ENCODE results near the gene PSRC1.
"Not testable (repeated sequence)": the region's sequence is repeated elsewhere in the genome, so short reads cannot be mapped to it uniquely, and the experiment has no call there.

Gene PSRC1

DNA sequence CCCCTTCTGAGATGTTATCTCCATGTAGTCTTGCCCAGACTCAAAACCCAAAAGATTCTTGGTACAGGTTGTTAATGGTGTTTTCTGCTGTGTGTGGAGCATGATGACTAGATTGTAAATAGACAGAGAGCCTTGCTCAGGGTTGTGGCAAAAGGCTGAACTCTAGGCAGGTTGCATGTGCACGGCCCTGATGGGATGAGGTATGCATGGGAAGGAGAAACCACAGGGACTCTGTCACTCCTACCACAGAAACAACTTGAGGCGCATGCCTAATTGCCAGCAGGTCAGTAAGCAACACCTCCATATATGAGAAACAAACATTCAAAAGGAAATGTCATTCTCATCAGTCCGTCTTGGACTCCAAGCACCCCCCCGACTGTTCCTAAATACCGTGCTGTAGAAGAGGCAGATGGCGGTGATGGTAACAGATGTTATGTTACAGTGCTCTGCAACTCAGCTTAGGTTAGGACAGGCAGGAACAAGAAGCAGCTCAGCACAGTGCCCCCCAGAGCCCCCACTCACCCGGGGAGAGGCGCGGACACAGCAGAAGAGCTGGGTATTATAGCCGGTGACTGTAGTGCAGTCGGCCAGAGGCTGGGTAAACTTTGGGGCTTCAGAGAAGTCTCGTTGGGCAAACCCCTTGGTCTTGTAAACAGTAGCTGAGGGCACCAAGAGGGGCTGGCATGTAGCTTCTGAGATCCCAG lies 12.9 kb upstream of the PSRC1 start:
- no peak for DNase-seq (ENCODE audit: low spot score)

DNA sequence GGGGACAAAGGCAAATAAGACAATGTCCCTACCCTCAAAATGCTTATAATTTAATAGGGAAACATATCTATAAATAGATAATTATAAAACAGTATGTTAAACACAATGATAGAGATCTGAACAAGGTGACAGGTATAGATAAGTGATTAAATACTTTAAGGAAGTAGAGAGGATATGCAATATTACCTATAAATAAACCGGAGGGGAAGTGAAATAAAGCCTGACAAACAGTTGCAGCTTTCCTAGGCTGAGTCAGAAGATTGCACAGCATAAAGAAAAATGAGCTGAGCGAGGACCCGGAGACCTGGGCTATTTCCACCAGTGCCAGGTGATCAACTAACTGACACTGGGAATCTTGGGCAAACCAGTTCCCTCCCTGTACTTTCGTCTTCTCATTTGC lies 11.5 kb upstream of the PSRC1 start:
- DNase-seq (ENCODE audit: low spot score) = no peak

GRCh38 chr1:109293026-109293425 lies 10.1 kb upstream of the PSRC1 start:
- DNase-seq (ENCODE audit: low spot score) = no peak

DNA sequence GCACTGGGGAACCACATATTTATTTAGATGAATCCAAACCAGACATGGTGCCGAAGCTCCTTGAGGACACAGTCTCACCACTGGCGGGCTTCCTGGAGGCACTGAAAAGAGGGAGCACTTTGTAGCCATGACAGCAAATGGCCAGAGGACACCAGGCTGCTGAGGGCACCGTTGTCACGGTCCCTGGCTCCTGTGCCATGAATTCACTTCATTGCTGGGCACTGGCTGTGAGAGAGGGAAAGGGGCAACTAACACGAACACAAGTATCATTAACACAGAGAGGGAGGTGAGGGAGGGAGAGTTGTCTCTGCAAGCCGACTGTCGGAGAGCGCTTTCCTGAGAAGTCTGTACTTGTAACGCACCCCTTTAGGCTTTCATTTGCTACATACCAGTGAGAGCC lies 9.4 kb upstream of the PSRC1 start:
- DNase-seq (ENCODE audit: low spot score) = no peak

GRCh38 chr1:109290998-109291397 lies 8.1 kb upstream of the PSRC1 start:
- no peak for DNase-seq (ENCODE audit: low spot score)

GRCh38 chr1:109290137-109290536 lies 7.2 kb upstream of the PSRC1 start:
- DNase-seq (ENCODE audit: low spot score) = no peak

DNA sequence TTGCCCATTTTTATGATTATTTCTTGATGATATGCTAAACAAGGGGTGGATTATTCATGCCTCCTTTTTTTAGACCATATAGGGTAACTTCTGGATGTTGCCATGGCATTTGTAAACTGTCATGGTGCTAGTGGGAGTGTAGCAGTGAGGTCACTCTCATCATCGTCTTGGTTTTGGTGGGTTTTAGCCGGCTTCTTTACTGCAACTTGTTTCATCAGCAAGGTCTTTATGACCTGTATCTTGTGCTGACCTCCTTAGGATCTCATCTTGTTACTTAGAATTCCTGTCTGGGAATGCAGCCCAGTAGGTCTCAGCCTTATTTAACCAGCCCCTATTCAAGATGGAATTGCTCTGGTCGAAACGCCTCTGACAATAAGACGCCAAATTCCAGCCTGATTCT lies 3.8 kb upstream of the PSRC1 start:
- DNase-seq (ENCODE audit: low spot score) = not testable (repeated sequence)

GRCh38 chr1:109283748-109284600 lies 1.0 kb upstream of the PSRC1 start:
- DNase-seq (ENCODE audit: low spot score) = no peak

GRCh38 chr1:109282497-109282951 lies 421 bp downstream of the PSRC1 start:
- no peak for DNase-seq (ENCODE audit: low spot score)

DNA sequence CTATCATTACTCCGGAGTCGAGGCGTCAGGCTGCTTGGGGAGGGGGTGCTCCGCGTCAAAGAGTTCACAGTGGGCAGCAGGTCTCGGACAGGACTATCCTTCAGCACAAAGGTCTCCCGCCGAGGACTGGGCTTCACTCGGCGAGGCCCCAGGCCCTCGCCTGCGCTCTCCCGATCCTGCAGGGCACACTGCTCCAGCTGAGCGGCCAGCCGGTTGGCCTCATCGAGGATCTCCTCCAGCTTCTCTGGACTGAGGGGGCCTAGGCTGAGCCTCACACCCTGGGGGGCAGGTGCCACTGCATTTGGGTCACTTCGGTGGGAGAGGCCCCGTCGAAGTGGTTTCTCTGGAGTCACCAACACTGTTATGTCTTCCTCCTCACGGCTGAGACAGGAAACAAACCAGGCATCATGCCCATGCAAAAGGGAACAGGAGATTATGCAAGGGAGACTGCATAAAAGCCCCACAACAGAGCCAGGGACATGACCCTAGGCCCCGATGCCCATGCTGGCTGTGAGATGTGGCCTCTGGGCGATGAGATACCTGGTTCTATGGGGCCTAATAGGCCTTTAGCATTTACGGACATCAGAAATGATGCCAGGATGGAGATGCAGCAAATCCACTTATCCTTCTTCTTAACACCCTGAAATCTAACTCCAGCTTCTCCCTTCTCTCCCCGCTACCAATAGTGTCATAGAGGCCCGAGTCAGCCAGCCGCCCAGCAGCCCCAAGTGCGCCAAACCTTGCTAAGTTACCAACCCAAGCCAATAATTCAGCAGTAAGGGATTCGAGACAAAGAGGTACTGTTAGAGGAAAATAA lies 1.1 kb downstream of the PSRC1 start:
- no peak for DNase-seq (ENCODE audit: low spot score)

DNA sequence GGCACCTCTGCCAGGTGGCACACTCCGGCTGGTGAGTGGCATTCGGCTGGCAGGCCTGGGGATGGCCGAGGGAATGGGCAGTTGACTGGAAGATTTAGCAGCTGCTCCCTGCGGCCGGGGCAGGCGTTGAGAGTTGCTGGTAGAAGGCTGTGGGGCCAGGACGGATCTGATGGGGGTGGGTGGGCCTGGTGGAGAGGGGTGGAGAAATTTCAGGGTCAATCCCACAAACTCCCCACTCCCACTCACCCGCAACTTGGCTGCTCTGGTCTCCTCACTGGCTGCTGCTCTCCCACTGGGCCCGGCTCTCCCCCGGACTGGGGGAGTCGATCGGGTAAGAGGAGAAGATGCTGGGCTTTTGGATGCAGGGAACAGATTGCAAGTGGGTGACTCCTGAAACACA lies 2.1 kb downstream of the PSRC1 start:
- DNase-seq (ENCODE audit: low spot score) = no peak

- no peak for DNase-seq (ENCODE audit: low spot score)
Measured at GRCh38 chr1:109279615-109280278, 3.2 kb downstream of the PSRC1 start.

- DNase-seq (ENCODE audit: low spot score) = peak; percentile 73
Measured at GRCh38 chr1:109277434-109278204, 5.3 kb downstream of the PSRC1 start.

DNA sequence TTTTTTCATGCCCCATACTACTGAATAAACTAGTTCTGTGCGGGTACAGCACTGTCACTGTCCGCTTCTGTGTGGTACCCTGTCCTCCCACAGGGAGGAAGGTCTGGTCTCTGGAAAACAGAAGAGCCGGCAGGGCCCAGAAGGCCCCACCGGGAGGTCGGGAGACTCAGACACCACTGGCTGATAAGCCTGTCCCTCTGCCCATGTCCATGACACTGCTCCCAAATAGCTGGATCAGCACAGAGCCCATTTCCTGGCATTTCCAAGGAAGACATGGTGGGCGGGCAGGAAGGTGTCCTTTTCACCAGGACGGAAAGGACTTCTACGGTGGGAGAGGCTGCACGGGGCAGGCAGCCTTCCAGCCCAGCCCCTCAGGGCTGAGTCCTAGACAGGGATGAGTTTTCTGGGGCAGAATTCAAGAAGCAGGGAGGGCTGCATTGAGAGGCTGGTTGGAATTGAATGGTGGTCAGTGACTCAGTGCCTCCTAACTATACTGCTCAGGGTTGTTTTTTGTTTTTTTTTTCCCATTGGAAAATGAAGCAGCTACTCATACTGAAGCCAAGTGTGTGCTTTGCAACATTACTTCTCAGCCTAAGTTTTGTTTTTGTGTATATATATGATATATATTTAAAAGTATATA lies 7.1 kb downstream of the PSRC1 start:
- no peak for DNase-seq (ENCODE audit: low spot score)

DNA sequence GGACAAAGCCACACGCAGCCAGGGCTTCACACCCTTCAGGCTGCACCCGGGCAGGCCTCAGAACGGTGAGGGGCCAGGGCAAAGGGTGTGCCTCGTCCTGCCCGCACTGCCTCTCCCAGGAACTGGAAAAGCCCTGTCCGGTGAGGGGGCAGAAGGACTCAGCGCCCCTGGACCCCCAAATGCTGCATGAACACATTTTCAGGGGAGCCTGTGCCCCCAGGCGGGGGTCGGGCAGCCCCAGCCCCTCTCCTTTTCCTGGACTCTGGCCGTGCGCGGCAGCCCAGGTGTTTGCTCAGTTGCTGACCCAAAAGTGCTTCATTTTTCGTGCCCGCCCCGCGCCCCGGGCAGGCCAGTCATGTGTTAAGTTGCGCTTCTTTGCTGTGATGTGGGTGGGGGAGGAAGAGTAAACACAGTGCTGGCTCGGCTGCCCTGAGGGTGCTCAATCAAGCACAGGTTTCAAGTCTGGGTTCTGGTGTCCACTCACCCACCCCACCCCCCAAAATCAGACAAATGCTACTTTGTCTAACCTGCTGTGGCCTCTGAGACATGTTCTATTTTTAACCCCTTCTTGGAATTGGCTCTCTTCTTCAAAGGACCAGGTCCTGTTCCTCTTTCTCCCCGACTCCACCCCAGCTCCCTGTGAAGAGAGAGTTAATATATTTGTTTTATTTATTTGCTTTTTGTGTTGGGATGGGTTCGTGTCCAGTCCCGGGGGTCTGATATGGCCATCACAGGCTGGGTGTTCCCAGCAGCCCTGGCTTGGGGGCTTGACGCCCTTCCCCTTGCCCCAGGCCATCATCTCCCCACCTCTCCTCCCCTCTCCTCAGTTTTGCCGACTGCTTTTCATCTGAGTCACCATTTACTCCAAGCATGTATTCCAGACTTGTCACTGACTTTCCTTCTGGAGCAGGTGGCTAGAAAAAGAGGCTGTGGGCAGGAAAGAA lies 8.1 kb downstream of the PSRC1 start:
- no peak for DNase-seq (ENCODE audit: low spot score)

DNA sequence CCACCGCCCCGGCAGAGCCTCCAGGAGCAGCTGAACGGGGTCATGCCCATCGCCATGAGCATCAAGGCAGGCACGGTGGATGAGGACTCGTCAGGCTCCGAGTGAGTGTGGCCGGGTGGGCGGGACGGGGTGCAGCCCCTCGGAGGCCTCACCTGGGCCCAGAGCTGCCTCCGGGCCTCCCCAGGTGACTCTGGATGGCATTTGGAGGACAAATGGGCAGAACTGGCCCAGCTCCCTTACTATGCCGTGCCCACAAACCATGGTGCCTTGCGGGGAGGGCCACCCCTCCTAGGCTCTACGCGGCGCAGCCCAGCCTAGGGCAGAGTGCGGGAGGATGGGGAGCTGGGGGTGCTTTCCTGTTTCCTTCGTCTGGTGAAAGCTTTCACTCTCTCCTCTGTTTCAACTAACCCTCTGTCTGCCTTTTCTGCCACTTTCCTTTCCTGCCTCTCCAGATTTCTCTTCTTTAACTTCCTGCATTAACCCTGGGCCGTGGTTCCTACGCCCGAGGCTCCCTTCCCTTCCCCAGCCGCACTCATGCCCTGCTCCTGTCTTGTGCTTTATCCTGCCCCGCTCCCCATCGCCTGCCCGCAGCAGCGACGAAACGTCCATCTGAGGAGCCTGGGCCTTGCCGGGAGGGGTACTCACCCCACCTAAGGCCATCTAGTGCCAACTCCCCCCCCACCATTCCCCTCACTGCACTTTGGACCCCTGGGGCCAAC lies 9.2 kb downstream of the PSRC1 start:
- DNase-seq (ENCODE audit: low spot score) = no peak

- DNase-seq (ENCODE audit: low spot score) = no peak
Measured at GRCh38 chr1:109272831-109273547, 10.0 kb downstream of the PSRC1 start.

Measured in hematopoietic multipotent progenitor cell treated with erythropoietin and hydrocortisone succinate and interleukin-3 and kit ligand, for 15 days (in vitro differentiated cells).